ENCODE results near the gene TNIP2. TPM values are rescaled to one million over a fixed set of nuclear protein-coding genes. Genes with fewer than 3 reads are reported as not detected.
A peak's percentile ranks its signal among the peaks of the same experiment; 100 is the strongest.

The TNIP2 gene
- total RNA-seq, 3 donors from 2014 or later (not counting 1 experiment from before 2014, with no cell fraction given), result 35.6 to 53.9 (median 41.6) TPM

DNA sequence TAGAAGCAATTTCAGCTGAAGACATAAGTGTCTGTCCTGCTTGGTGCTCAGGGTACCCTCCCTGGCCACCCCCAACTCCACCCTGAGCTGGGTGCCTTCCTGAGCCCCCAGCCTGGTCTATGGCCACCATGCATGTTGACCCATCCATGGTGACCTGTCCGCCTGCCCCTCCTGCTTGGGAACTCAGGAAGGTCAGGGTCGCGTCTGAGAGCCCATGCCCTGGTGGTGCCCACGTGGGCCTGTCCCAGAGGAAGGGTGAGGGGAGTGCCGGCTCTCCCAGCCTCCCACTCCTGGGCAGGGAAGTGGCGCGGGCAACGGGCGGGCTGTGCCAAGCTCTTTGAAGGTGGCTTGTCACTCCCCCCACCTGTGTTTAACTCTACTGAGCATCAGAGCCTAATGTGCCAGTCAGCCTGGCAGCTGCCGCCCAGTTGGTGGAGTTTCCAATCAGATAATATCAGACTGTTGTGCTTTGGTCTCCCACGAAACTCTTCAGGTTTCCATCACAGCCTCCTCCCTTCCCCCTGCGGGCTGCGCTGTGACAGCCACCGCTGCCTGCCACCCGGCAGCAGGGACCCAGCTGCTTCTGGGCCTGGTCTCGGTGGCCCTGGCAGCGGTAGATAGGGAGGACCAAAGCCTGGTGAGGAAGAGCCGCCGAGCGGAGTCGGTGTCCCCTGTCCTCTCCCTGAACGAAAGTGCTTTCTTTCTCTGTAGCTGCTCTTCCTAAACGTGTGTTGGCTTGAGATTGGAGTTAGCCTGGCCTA, 41.6 kb upstream of the TNIP2 start:
- intact Hi-C loops (cut with micrococcal nuclease), result no loop called here
- H3K36me3 Mint-ChIP-seq, result no peaks in the 10 kb centered on the region
- no peaks in the 10 kb centered on the region for H3K36me3 ChIP-seq (ENCODE audit: control insufficient read depth, insufficient read depth, low read length)
- peak overlapping the region; percentile 60 for H3K4me3 Mint-ChIP-seq
- peak overlapping the region; percentile 78 for H3K27ac ChIP-seq (ENCODE audit: low read length)
- no peaks in the 10 kb centered on the region for H3K27me3 Mint-ChIP-seq (ENCODE audit: low read depth in 2 of 2)
- H3K9me3 Mint-ChIP-seq, result no peaks in the 10 kb centered on the region
- TF ChIP-seq, protein P1, sequence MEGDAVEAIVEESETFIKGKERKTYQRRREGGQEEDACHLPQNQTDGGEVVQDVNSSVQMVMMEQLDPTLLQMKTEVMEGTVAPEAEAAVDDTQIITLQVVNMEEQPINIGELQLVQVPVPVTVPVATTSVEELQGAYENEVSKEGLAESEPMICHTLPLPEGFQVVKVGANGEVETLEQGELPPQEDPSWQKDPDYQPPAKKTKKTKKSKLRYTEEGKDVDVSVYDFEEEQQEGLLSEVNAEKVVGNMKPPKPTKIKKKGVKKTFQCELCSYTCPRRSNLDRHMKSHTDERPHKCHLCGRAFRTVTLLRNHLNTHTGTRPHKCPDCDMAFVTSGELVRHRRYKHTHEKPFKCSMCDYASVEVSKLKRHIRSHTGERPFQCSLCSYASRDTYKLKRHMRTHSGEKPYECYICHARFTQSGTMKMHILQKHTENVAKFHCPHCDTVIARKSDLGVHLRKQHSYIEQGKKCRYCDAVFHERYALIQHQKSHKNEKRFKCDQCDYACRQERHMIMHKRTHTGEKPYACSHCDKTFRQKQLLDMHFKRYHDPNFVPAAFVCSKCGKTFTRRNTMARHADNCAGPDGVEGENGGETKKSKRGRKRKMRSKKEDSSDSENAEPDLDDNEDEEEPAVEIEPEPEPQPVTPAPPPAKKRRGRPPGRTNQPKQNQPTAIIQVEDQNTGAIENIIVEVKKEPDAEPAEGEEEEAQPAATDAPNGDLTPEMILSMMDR (IDR thresholded peaks at IDR 0.05), result no peak
- H3K4me1 Mint-ChIP-seq, result peaks cover 29 to 53% of the 10 kb centered on the region in 2 donors
- H3K4me3 ChIP-seq (ENCODE audit: low read length), result no peak overlapping the region
- ATAC-seq (peak; percentile 17 to 63 (median 42)), DNase-seq (peak in 1 of 2 donors; percentile 79)
- no peaks in the 10 kb centered on the region for H3K9me3 ChIP-seq (ENCODE audit: control insufficient read depth, insufficient read depth, low read length)
- no peaks in the 10 kb centered on the region for H3K27me3 ChIP-seq (ENCODE audit: control insufficient read depth, insufficient read depth, low read length)
- 46% methylated on average over 23 of the region's 23 CpGs for WGBS (ENCODE audit: insufficient coverage)
- H3K4me1 ChIP-seq (ENCODE audit: control insufficient read depth, insufficient read depth, low read length), result peaks cover 92% of the 10 kb centered on the region
- H3K27ac Mint-ChIP-seq, result peak overlapping the region; percentile 71 to 80

DNA sequence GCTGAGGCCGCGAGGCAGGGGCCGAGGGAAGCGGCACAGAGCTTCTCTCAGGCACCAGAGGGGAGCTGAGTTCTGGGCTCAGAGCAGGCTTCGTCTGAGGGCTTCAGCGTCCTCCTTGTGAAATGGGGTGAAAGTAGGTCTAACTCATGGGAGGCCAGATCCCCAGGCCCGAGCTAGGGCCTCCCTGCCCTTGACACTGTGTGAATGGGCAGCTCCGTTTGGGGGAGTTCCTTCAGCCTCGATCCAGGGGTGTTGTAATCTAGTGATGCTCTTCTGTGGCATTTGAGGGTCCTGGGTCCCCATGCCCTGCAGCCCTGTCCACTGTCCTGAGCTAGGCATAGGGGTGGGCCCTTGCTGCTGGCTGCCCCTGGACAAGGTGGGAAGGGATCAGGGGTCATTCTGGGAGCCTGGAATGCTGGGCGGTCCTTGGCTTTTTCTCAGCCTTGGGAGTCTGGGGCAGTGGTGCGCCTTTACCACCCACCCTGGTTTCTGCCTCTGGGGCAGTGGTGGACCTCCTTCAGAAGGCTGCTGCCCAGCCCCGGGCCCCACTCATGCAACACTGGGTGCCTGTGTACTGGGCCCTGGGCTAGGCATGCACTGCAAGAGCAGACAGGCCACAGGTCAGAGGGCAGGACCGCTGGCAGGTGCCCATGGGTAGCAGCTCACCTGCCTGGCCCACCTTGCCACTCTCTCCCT, 40.9 kb upstream of the TNIP2 start:
- peaks cover 97% of the 10 kb centered on the region for H3K4me1 ChIP-seq (ENCODE audit: control insufficient read depth, insufficient read depth, low read length)
- WGBS (ENCODE audit: insufficient coverage), result 96% methylated on average over 13 of the region's 13 CpGs
- TF ChIP-seq, protein P1 (IDR thresholded peaks at IDR 0.05), result no peak
- Mint-ChIP-seq H3K4me3 (no peak overlapping the region), H3K4me1 (peaks cover 29 to 57% of the 10 kb centered on the region in 2 donors), H3K9me3 (no peaks in the 10 kb centered on the region), H3K27ac (peak overlapping the region in 1 of 2 donors; percentile 80), H3K27me3 (ENCODE audit: low read depth in 2 of 2) (no peaks in the 10 kb centered on the region), H3K36me3 (no peaks in the 10 kb centered on the region)
- H3K9me3 ChIP-seq (ENCODE audit: control insufficient read depth, insufficient read depth, low read length), result no peaks in the 10 kb centered on the region
- H3K27ac ChIP-seq (ENCODE audit: low read length), result peak overlapping the region; percentile 78
- DNase-seq (peak in 1 of 2 donors; percentile 13), ATAC-seq (no peak)
- intact Hi-C loops (cut with micrococcal nuclease), result no loop called here
- no peaks in the 10 kb centered on the region for H3K36me3 ChIP-seq (ENCODE audit: control insufficient read depth, insufficient read depth, low read length)
- no peak overlapping the region for H3K4me3 ChIP-seq (ENCODE audit: low read length)
- no peaks in the 10 kb centered on the region for H3K27me3 ChIP-seq (ENCODE audit: control insufficient read depth, insufficient read depth, low read length)

DNA sequence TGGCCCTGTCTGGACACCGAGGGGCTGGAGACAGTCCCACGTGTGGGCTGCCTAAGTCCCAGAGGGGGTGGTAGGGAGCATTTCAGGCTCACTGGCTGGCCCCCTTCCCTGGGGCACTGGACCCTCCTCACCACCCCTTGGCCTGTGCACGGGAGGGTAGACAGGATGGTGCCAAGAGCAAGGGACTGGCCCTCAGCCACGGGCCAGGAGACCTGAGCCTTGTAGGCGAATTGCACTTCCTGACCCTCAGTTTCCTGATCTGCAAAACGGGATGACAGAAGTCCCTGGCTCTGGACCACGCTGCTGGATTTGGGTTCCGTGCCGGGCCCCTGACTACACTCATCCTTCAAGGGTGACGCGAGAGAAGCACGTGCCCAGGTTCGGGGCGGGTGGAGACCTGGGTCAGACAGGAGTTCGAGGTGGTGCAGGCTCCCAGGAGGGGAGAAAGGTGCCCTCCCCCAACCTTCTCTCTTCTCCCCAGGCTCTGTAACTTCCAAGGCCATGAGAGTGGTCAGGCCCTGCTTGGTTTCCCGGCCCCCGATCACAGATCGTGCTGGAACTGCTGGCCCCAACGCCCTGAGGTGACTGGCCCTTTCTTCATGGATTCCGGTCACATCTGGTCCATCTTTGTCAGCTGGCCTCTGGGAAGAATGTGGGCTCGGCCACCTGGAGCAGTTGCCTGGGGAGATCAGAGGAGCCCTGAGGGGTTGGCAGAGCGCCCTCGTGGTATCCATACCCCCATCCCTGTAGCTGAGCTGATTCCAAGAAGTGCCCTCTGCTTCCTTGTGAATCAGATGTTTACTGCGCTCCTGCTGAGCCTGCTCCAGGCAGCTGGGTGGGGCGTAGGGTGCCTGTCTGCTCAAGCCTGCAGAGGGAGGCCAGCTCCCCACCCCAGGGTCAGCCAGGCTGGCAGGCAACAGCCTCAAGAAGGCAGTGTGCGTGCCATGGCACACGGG, 40.0 kb upstream of the TNIP2 start:
- no peaks in the 10 kb centered on the region for H3K27me3 Mint-ChIP-seq (ENCODE audit: low read depth in 2 of 2)
- Histone ChIP-seq H3K27me3 (ENCODE audit: control insufficient read depth, insufficient read depth, low read length) (no peaks in the 10 kb centered on the region), H3K9me3 (ENCODE audit: control insufficient read depth, insufficient read depth, low read length) (no peaks in the 10 kb centered on the region), H3K27ac (ENCODE audit: low read length) (no peak overlapping the region), H3K4me3 (ENCODE audit: low read length) (no peak overlapping the region), H3K4me1 (ENCODE audit: control insufficient read depth, insufficient read depth, low read length) (peaks cover 95% of the 10 kb centered on the region), H3K36me3 (ENCODE audit: control insufficient read depth, insufficient read depth, low read length) (no peaks in the 10 kb centered on the region)
- no peak overlapping the region for H3K27ac Mint-ChIP-seq
- intact Hi-C loops (cut with micrococcal nuclease), result no loop called here
- H3K9me3 Mint-ChIP-seq, result no peaks in the 10 kb centered on the region
- no peak for ATAC-seq
- H3K4me3 Mint-ChIP-seq, result no peak overlapping the region
- peak in 1 of 2 donors; percentile 8 for DNase-seq
- H3K36me3 Mint-ChIP-seq, result no peaks in the 10 kb centered on the region
- WGBS (ENCODE audit: insufficient coverage), result 93% methylated on average over 27 of the region's 27 CpGs
- TF ChIP-seq, protein P1 (IDR thresholded peaks at IDR 0.05), result no peak
- peaks cover 29 to 62% of the 10 kb centered on the region in 2 donors for H3K4me1 Mint-ChIP-seq

All from natural killer cell (primary cell).